GM19193 (cell line): ENCODE data around the gene GAL3ST2.

Source experiments
- POLR2A ChIP-seq: IDR thresholded peaks from 4 replicates; pipeline ENCODE4 v1.6.1; 2011; ENCODE audit not compliant: insufficient read depth, insufficient read length; ENCODE audit errors: extremely low read depth

Gene GAL3ST2

GRCh38 chr2:241776336-241777169, at the start of gene GAL3ST2:
Gene GAL3ST2 (plus strand): TSS chr2:241776822. CDS start chr2:241776956, 134 bp downstream.
- TF ChIP-seq POLR2A, result no peak

DNA sequence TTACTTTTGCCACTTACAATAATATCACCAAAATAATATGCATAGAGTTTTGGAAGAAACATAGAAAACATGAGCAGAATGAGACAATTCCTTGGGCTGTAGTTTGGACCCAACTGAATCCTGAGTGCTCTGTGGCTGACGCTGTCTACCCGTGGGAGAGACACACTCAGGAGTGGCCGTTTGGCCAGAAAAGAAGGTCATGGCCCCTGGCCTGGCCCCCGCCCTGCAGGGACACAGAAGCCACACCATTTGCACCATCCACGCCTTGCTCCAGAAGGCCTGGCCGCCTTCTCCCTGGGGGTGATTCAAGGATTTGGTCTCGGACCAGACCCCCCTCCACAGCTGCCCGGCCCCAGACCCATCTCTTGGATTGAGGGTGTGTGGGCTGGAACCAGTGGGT, 48.6 kb upstream of the GAL3ST2 start:
- no peak for TF ChIP-seq POLR2A

DNA sequence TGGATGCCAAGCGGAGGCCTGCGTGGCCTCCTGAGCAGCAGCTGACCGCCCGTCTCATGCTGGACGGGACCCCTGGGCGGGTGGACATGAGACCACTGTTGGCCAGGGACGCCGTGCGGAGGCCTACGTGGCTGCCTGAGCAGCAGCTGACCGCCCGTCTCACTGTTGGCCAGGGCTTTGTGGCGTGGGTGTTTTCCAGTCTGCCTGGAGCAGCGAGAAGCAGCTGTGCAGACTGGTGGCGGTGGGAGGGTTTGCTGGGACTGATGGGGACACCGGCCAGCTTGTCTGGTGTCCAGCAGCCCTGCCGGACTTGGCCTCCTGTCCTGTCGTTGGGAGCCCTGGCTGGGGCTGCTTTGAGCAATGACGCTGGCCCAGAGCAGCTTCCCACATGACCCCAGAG, 48.0 kb upstream of the GAL3ST2 start:
- TF ChIP-seq POLR2A, result no peak

DNA sequence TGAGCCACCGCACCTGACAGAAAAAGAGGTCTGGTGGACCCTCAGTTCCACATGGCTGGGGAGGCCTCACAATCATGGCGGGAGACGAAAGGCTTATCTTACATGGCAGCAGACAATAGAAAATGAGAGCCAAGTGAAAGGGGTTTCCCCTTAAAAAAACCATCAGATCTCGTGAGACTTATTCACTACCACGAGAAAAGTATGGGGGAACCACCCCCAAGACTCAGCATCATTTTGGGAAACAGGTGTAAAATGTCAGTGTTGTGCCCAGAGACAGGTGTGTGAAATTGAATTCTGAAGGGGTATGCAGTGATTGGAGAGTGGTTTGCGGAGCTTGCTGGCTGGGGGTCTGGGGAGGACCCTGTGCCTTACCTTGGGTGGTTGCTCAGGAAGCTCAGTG, 46.8 kb upstream of the GAL3ST2 start:
- no peak for TF ChIP-seq POLR2A

- no peak for TF ChIP-seq POLR2A
Observed at GRCh38 chr2:241730671-241731293, 45.8 kb upstream of the GAL3ST2 start.

DNA sequence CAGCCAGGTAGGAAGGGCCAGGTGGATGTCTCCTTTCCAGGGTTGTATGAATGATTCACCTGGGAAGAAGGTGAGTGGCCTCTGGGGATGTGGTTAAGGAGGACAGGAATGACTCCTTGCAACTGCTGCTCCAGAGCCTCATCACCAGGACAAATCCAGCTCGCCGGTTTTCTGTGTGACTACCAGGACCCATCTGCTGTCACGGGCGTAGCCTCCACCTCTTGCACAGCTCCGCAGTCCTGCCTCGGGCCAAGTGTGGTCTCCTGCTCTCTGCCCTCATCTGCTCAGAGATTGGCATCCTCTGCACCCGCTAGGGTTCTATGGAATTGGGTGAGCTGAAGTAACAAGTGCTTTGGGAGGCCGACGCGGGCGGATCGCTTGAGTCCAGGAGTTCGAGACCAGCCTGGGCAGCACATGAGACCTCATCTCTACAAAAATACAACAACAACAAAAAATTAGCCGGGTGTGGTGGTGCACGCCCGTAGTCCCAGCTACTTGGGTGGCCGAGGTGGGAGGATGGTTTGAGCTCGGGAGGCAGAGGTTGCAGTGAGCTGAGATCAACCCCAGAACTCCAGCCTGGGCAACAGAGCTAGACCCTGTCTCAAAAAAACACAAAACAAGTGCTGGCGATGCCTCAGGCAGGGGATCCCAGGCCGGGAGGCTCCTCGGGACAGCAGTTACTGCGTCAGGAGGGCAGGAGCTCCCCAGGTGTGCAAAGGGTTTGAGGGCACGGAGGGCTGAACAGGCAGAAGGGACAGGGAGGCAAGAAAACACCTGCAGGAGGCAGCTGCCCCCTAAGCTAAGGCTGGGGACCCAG, 43.0 kb upstream of the GAL3ST2 start:
- no peak for TF ChIP-seq POLR2A

GRCh38 chr2:241734208-241734466, 42.5 kb upstream of the GAL3ST2 start:
- TF ChIP-seq POLR2A, result no peak

DNA sequence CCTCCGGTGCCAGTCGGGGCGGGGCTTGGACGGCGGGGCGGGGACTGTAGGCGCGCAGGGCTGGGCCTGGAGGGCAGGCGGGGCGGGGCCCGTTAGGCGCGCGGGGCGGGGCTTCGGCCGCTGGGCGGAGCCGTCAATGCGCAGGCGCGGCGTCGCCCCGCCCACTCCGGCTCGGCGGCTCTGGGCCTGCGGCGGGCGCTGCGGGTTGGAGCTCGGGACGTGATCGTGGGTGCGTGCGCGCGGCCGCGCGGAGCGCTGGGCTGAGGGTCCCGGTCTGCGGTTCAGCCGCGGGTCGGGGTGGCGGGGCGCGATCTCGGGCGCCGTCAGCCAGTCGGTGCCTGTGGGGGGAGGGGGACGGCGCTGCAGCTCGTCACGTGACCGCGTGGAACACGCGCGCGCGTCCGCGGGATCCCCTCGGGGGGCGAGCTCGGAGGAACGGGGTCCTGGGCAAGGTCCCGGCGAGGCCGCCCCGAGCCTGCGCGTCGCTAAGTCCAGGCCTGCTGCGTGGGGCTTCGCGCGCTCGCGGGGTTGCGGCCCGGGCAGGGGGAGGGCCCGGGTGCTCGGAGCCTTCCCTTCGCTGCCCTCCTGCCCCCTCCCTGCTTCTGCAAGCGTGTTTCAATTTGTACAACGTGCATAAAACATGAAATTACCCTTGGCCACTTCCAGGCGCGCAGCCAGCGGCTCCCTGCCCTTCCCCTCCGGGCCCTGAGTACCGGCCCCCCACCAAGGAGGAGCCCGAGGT, 42.0 kb upstream of the GAL3ST2 start, which contains the start of gene D2HGDH:
TSS of gene D2HGDH (plus strand) at position 164 of the 742 bp plus-strand sequence. CDS start 595 bp downstream, outside the sequence.
- peak; percentile 77 for TF ChIP-seq POLR2A

GRCh38 chr2:241736111-241736510, 40.5 kb upstream of the GAL3ST2 start:
- no peak for TF ChIP-seq POLR2A

- no peak for TF ChIP-seq POLR2A
Observed at GRCh38 chr2:241738040-241738686, 38.5 kb upstream of the GAL3ST2 start.

DNA sequence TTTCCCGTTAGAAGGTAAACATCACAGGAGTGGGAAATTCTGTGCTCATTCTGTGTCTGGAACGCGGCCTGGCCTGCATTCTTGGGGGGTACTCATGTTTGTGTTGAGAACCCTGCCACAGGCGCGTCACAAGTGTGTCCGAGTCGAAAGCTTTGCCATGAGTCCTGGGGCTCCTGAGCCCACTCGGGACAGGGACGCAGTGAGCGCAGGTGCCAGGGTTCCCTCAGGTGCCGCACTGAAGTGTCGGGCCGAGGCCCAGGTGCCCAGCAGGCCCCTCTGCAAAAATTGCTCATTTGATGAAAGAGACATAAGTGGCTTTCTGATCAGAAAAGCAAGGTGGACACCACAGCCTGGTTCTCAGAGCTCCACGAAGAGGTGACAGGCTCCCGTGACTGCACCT, 37.4 kb upstream of the GAL3ST2 start:
- no peak for TF ChIP-seq POLR2A

GRCh38 chr2:241739651-241740050, 37.0 kb upstream of the GAL3ST2 start:
- no peak for TF ChIP-seq POLR2A

- no peak for TF ChIP-seq POLR2A
Observed at GRCh38 chr2:241741016-241741415, 35.6 kb upstream of the GAL3ST2 start.

- no peak for TF ChIP-seq POLR2A
Observed at GRCh38 chr2:241742320-241742939, 34.2 kb upstream of the GAL3ST2 start.
